ENCODE results near the gene CXCL5.

DNA sequence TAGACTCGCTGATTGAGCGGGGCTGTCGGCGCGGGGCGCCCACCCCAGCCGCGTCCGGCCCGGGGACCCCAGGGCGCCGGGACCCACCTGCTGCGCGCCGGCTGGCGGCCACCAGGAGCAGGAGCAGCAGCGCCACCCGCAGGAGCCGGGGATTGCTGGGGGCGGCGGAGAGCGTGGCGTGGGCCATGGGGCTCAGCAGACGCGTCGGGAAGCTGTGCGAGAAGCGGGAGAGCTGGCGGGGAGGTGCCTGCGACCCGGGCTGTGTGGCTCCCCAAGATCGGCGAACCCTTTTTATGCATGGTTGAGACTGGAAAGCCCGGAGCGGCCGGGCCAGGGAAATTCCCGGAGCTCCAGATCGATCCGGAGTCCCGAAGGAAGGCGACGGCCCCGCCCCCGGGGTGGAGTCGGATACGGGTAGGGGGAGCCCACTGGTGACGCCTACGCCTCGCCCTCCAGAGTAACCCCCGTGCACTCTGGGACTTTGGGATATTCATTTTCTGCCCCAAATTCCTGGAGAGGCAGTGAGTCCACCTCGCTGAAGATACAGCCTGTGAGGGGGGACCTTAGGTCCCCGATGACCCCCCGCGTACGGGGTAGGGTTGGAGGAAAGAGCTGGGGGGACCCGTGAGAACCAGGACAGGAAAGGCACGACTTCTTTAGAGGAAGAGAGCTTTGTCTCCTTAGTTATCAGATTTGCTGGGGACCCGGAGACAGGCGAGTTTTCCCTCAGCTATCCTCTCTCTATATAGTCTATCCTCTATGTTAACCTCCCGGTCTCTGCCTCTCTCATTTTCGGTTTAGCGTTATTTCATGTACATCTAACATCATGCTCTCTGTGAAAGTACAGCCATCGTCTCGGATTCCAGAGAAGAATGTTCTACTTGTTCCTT is 40.2 kb upstream of the CXCL5 start, which contains the start of gene CXCL3:
- TF ChIP-seq SIN3A (IDR thresholded peaks at IDR 0.05; ENCODE audit: borderline replicate concordance, insufficient read depth, low read length), result no peak
- no peak for TF ChIP-seq FOXP2 (optimal IDR thresholded peaks at IDR 0.05; ENCODE audit: borderline replicate concordance, extremely low read depth, extremely low read length, insufficient read depth)
- TF ChIP-seq POLR2AphosphoS5 (IDR thresholded peaks at IDR 0.05; ENCODE audit: low read depth, low read length), result no peak
